ENCODE results near the gene FIP1L1. TPM values are rescaled to one million over a fixed set of nuclear protein-coding genes. Genes with fewer than 3 reads are reported as not detected.

FIP1L1 gene
- polyA plus RNA-seq, 1 of the 3 experiments (the other 2 are of a cell fraction): 20.3 TPM

DNA sequence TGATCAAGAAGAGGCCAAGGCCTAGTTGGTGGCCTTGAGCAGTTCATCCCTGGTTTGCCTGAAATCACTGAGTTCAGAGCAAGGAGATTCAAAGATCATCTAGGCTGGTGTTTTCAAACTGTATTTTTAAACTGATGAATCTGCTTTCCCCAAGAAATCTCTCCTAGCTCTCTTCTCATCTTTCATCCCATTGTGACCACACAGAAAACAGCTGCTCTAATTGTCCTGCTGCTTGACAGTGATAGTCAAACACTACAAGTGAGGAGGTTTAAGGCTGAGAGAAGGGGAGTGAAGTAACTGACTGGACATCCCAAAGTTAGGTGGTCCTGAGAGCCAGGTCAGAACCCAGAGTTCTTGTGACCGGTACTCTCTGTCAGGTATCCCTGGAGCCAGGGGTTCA lies 122.3 kb downstream of the FIP1L1 start (continued):
- no peak for TF ChIP-seq SMC3 (IDR thresholded peaks at IDR 0.05; ENCODE audit: low read depth, low read length)
- no peak for TF ChIP-seq NRF1 (IDR thresholded peaks at IDR 0.05; ENCODE audit: low read depth, low read length)

DNA sequence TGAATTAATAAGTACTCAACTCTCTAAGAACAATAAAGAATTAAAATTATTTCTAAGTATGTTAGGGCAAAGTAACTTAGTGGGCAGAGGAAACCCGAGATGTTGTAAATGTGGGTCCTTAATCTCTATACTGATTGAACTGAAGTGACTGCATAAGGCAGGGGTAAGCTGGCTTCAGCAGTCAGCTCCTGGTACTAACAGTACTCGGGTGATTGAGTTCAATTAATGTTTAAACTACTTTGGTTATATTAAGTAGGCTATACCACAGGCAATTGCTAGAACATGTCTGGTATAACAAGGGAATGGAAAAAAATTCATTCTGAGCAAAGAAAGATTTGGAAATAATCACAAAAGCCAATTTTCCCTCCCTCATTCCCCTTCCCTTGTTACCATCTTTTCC lies 123.1 kb downstream of the FIP1L1 start:
- no peaks in the 10 kb centered on the region for H3K9me2 ChIP-seq
- no peak overlapping the region for H3K4me2 ChIP-seq
- no peaks in the 10 kb centered on the region for H3K36me3 ChIP-seq (replicated peaks in 1 of 2; ENCODE audit: control insufficient read depth in 1 of 2, insufficient read depth in 2 of 2, low read length in 1 of 2)
- no peak overlapping the region for H3K4me3 ChIP-seq (ENCODE audit: low read depth in 2 of 2, low read length in 1 of 2)
- POLR2A ChIA-PET: no interaction called here
- CTCF ChIA-PET: interaction anchor here (2.1 to 2.2 kb wide), 2 partner anchors 10 to 727 kb away, joined by 5 to 10 read pairs; no protein-coding TSS in a partner anchor
- no peaks in the 10 kb centered on the region for H3F3A ChIP-seq (replicated peaks; ENCODE audit: insufficient read depth)
- no peaks in the 10 kb centered on the region for H4K20me1 ChIP-seq (ENCODE audit: insufficient read depth)
- no peaks in the 10 kb centered on the region for H3K27me3 ChIP-seq (ENCODE audit: insufficient read depth)
- TF ChIP-seq FOXM1 (IDR thresholded peaks at IDR 0.05; ENCODE audit: low read depth): no peak
- no peak for TF ChIP-seq JUND (IDR thresholded peaks at IDR 0.05)
- TF ChIP-seq YY1 (IDR thresholded peaks at IDR 0.05; ENCODE audit: low read depth): no peak
- TF ChIP-seq FOSL2 (IDR thresholded peaks at IDR 0.05; ENCODE audit: borderline replicate concordance, low read depth): no peak
- TF ChIP-seq RCOR1 (IDR thresholded peaks at IDR 0.05; ENCODE audit: low read length): no peak
- TF ChIP-seq NFIC (IDR thresholded peaks at IDR 0.05; ENCODE audit: borderline replicate concordance): no peak
- no peak for TF ChIP-seq RXRA (IDR thresholded peaks at IDR 0.05; ENCODE audit: borderline replicate concordance, low read depth)
- TF ChIP-seq TCF12 (IDR thresholded peaks at IDR 0.05): no peak
- TF ChIP-seq, protein P1, sequence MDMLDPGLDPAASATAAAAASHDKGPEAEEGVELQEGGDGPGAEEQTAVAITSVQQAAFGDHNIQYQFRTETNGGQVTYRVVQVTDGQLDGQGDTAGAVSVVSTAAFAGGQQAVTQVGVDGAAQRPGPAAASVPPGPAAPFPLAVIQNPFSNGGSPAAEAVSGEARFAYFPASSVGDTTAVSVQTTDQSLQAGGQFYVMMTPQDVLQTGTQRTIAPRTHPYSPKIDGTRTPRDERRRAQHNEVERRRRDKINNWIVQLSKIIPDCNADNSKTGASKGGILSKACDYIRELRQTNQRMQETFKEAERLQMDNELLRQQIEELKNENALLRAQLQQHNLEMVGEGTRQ (IDR thresholded peaks at IDR 0.05; ENCODE audit: borderline replicate concordance, low read depth, low read length): no peak
- TF ChIP-seq, protein P2, sequence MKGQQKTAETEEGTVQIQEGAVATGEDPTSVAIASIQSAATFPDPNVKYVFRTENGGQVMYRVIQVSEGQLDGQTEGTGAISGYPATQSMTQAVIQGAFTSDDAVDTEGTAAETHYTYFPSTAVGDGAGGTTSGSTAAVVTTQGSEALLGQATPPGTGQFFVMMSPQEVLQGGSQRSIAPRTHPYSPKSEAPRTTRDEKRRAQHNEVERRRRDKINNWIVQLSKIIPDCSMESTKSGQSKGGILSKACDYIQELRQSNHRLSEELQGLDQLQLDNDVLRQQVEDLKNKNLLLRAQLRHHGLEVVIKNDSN (IDR thresholded peaks at IDR 0.05; ENCODE audit: borderline replicate concordance, low read depth): no peak
- 86% methylated on average over 2 of the region's 2 CpGs for WGBS (ENCODE audit: low lambda C conversion rate)
- no peaks in the 10 kb centered on the region for H3K9me3 ChIP-seq
- no peak overlapping the region for H3K9ac ChIP-seq
- no peak overlapping the region for H2AFZ ChIP-seq (ENCODE audit: low read depth)
- no peak for DNase-seq
- H3K79me2 ChIP-seq (ENCODE audit: insufficient read depth): no peaks in the 10 kb centered on the region
- H3K27ac ChIP-seq (ENCODE audit: low read depth in 2 of 2, low read length in 1 of 2): no peak overlapping the region
- H3K4me1 ChIP-seq (ENCODE audit: control insufficient read depth in 1 of 2, insufficient read depth in 2 of 2, low read depth in 1 of 2, low read length in 1 of 2): peaks cover 0 to 7% of the 10 kb centered on the region in 2 experiments; a peak in 1 of 4 replicates

DNA sequence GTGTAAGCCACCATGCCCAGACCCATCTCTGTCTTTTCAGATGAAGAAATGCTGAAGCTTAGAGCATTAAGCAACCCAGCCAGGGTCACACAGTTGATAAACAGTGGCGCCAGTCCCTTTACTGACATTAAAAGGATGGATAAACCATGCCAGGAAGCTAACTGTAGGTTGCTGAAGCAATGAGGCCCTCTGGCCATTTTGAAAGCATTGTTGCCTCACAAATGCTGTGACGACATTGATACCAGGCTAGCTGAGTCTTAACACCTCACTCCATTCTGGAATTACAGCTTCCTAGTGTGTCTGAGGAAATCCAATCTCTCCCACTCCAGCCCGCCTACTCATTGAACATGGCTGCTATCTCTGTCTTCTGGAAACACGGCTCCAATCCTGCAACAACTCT lies 124.1 kb downstream of the FIP1L1 start:
- Histone ChIP-seq H3K79me2 (ENCODE audit: insufficient read depth) (no peaks in the 10 kb centered on the region), H3K4me3 (ENCODE audit: low read depth in 2 of 2, low read length in 1 of 2) (no peak overlapping the region), H3K9me3 (no peaks in the 10 kb centered on the region), H3K9ac (no peak overlapping the region), H4K20me1 (ENCODE audit: insufficient read depth) (no peaks in the 10 kb centered on the region), H3K27me3 (ENCODE audit: insufficient read depth) (no peaks in the 10 kb centered on the region), H3F3A (replicated peaks; ENCODE audit: insufficient read depth) (no peaks in the 10 kb centered on the region), H3K4me1 (ENCODE audit: control insufficient read depth in 1 of 2, insufficient read depth in 2 of 2, low read depth in 1 of 2, low read length in 1 of 2) (peaks cover 0 to 7% of the 10 kb centered on the region in 2 experiments; a peak in 1 of 4 replicates), H3K27ac (ENCODE audit: low read depth in 2 of 2, low read length in 1 of 2) (no peak overlapping the region), H2AFZ (ENCODE audit: low read depth) (no peak overlapping the region), H3K36me3 (replicated peaks in 1 of 2; ENCODE audit: control insufficient read depth in 1 of 2, insufficient read depth in 2 of 2, low read length in 1 of 2) (no peaks in the 10 kb centered on the region), H3K9me2 (no peaks in the 10 kb centered on the region), H3K4me2 (no peak overlapping the region)
- CTCF ChIA-PET: interaction anchor here (1.6 to 2.2 kb wide), 3 partner anchors 11 to 726 kb away, joined by 3 to 10 read pairs (median 5); no protein-coding TSS in a partner anchor
- no peak for DNase-seq
- WGBS (ENCODE audit: low lambda C conversion rate): 85% methylated on average over 3 of the region's 4 CpGs
- POLR2A ChIA-PET: no interaction called here
- TF ChIP-seq NFIC (IDR thresholded peaks at IDR 0.05; ENCODE audit: borderline replicate concordance) (no peak), RCOR1 (IDR thresholded peaks at IDR 0.05; ENCODE audit: low read length) (no peak), TCF12 (IDR thresholded peaks at IDR 0.05) (no peak), YY1 (IDR thresholded peaks at IDR 0.05; ENCODE audit: low read depth) (no peak), MEF2A (IDR thresholded peaks at IDR 0.05; ENCODE audit: borderline replicate concordance, low read depth) (no peak), EZH2phosphoT487 (IDR thresholded peaks at IDR 0.05; ENCODE audit: borderline replicate concordance, low read depth) (no peak), CHD2 (IDR thresholded peaks at IDR 0.05; ENCODE audit: low read length, partially characterized antibody) (no peak), RAD21 (IDR thresholded peaks at IDR 0.05; ENCODE audit: low read length) (no peak), TAF1 (IDR thresholded peaks at IDR 0.05; ENCODE audit: borderline replicate concordance, low read depth, low read length) (no peak), SIN3A (IDR thresholded peaks at IDR 0.05; ENCODE audit: borderline replicate concordance, low read depth, low read length) (no peak), MXI1 (IDR thresholded peaks at IDR 0.05; ENCODE audit: low read depth, low read length) (no peak), SMC3 (IDR thresholded peaks at IDR 0.05; ENCODE audit: low read depth, low read length) (no peak), TEAD4 (IDR thresholded peaks at IDR 0.05; ENCODE audit: borderline replicate concordance, insufficient read depth) (no peak), GATA2 (CRISPR knock-in tag; IDR thresholded peaks at IDR 0.05) (no peak)
- TF ChIP-seq, protein P1 (IDR thresholded peaks at IDR 0.05; ENCODE audit: borderline replicate concordance, low read depth, low read length): no peak
- TF ChIP-seq, protein P3, sequence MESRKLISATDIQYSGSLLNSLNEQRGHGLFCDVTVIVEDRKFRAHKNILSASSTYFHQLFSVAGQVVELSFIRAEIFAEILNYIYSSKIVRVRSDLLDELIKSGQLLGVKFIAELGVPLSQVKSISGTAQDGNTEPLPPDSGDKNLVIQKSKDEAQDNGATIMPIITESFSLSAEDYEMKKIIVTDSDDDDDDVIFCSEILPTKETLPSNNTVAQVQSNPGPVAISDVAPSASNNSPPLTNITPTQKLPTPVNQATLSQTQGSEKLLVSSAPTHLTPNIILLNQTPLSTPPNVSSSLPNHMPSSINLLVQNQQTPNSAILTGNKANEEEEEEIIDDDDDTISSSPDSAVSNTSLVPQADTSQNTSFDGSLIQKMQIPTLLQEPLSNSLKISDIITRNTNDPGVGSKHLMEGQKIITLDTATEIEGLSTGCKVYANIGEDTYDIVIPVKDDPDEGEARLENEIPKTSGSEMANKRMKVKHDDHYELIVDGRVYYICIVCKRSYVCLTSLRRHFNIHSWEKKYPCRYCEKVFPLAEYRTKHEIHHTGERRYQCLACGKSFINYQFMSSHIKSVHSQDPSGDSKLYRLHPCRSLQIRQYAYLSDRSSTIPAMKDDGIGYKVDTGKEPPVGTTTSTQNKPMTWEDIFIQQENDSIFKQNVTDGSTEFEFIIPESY (IDR thresholded peaks at IDR 0.05; ENCODE audit: borderline replicate concordance, low read depth): no peak
